Dedifferentiated amniotic fluid mesenchymal stem cell (primary cell): Measurements from ENCODE around the gene NRIP1.
"Not testable (repeated sequence)": the region's sequence is repeated elsewhere in the genome, so short reads cannot be mapped to it uniquely, and the experiment has no call there.

Source experiments
- DNase-seq: peaks from one replicate; pipeline ENCODE4 v3.0.0-alpha.2; 2016; ENCODE audit errors: extremely low spot score

The NRIP1 gene

DNA sequence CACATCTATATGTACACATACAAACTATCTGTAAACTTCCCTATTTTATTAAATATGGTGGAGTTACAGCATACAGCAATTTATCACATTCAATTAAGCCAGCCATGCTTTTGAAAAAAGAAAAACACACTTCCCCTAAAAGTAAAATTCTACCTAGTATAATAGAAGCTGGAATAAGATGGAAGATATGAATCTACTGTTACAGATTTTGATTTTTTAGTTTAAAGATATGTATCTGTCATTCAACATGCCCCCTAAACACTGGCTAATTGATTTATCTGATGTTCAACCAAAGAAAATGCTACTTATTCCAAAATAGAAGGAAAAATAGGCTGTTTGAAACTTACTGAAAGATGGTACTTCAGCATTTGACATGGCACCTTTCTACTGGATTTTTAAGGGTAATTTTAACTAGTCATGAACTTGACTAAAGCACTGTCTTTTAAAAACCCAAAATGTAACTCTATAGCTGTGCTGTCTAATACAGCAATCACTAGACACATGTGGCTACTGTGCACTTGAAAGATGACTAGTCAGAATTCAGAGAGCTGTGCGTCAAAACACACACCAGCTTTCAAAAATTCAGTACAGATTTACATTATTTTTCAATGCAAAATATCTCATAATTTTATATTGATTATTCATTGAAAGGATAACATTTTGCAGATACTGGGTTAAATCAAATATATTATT, 25.0 kb downstream of the NRIP1 start:
- DNase-seq = no peak

GRCh38 chr21:15037900-15038293, 26.9 kb downstream of the NRIP1 start:
- no peak for DNase-seq

DNA sequence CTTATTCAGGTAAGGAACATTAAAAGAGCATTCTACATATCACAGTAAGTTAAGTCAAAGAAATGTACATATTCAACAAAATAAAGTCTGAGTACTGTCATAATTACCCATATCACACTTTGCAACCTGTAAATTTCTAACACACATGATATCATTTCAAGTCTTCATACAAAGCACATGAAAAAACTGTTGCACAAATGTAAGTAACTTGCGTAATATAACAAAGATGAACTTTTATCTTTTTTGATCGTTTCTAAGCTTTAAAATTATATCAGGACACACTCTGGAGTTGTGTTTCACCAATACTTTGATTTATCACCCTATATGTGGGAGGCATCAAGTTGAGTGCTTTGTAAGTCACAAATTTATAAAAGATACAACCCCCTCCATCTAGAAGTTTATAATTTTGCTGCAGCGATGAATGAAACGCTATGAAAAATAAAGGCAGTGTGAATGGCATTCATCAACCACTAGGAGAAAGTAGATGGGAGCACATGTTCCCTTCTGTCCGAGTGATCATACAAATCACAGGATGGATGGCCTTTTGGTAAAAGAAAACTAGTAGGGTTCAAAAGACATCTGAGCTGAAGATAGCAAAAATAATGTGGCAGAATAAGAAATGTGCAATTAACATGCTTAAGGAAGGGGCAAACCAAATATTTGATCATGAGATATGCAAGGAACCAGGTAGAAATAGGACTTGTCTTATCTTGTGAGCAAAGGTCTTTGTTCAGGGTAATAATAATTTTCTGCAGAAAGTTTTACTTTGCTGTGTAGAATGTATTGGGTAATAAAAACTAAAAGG, 27.5 kb downstream of the NRIP1 start:
- DNase-seq = no peak

GRCh38 chr21:15036189-15036588, 28.6 kb downstream of the NRIP1 start:
- DNase-seq = no peak

GRCh38 chr21:15034126-15034853, 30.5 kb downstream of the NRIP1 start:
- peak; percentile 39 for DNase-seq

- DNase-seq = no peak
Measured at GRCh38 chr21:15031790-15032357, 32.9 kb downstream of the NRIP1 start.

DNA sequence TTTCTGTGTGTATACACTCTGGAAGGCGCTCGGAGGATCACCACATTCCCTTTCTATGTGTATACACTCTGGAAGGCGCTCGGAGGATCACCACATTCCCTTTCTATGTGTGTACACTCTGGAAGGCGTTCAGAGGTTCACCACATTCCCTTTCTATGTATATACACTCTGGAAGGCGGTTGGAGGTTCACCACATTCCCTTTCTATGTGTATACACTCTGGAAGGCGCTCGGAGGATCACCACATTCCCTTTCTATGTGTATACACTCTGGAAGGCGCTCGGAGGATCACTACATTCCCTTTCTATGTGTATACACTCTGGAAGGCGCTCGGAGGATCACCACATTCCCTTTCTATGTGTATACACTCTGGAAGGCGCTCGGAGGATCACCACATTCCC, 33.4 kb downstream of the NRIP1 start:
- not testable (repeated sequence) for DNase-seq

GRCh38 chr21:15030861-15031260, 33.9 kb downstream of the NRIP1 start:
- DNase-seq = not testable (repeated sequence)

DNA sequence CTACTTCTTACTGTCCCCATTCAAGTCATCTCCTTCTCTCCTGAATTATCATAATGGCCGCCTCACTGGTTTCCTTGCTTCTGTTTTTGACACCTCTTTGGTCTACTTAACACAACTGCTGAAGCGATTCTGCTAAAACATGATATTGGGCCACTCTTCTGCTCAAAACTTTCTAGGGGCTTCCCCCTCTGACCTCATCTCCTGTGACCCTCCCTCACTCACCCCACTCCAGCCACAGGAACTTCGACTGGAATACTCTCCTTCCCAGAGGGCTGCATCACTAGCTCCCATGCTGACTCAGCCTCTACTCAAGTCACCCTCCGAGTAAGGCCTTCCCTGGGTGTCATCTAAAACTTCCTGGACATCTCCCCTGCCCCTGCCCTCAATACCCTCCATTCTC, 35.7 kb downstream of the NRIP1 start:
- no peak for DNase-seq

- DNase-seq = no peak
Measured at GRCh38 chr21:15028186-15028585, 36.6 kb downstream of the NRIP1 start.

GRCh38 chr21:15027056-15027455, 37.7 kb downstream of the NRIP1 start:
- no peak for DNase-seq

GRCh38 chr21:15026370-15026769, 38.4 kb downstream of the NRIP1 start:
- no peak for DNase-seq

DNA sequence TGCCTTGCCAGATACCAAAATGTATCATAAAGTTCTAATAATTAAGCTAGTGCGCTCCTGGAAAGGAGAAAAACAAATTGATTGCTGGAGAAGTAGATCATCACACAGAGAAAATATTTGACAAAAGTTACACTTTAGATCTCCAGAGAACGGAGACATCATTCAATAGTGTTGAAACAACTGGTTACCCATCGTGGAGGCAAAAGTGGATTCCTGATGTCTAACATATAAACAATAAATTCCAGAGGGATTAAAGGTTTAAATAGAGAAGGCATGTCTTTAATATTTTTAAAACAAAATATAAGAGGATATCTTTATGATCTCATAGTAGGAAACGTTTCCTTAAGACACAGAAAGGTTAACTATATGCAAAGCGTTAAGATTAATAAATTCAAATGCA, 41.0 kb downstream of the NRIP1 start:
- peak; percentile 51 for DNase-seq

GRCh38 chr21:15022608-15023261, 42.1 kb downstream of the NRIP1 start:
- no peak for DNase-seq

GRCh38 chr21:15020797-15021196, 44.0 kb downstream of the NRIP1 start:
- DNase-seq = no peak

DNA sequence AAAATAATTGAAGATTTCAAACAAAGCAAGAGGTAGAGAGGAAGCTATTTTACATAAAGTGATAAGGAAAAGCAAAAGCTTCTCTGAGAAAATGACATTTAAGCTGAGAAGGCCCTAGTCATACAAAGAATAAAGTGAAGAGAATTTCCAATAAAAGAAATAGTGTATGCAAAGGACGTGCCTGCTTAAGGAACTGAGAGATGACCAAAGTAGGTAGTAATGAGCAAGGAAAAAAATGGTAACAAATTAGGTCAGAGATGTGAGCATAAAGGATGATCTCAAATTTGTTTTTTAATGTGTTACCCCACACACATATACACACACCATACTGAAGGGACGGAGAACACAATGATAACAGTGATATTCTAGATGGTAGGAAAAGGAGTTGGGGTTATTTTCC, 46.4 kb downstream of the NRIP1 start:
- no peak for DNase-seq

- DNase-seq = peak; percentile 64
Measured at GRCh38 chr21:15015622-15016471, 49.0 kb downstream of the NRIP1 start.

GRCh38 chr21:15014221-15014620, 50.6 kb downstream of the NRIP1 start:
- DNase-seq = no peak

DNA sequence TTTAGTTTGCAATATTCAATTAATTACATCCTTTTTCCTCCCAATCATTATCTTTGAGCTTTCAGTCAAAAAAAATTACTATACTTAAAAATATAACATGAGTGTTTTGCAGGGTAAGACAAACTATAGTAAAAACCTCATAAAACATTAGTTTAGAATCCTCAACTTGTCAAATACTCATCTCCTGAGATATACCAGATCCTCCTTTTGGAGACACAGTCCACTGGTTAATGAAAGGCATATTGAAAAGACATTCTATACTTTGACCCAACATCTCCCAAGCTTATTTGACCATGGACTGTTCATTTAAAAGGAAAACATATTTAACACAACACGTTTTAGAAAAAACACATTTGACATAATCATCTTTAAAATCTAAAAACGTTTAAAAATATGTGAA, 52.8 kb downstream of the NRIP1 start:
- no peak for DNase-seq

GRCh38 chr21:15010645-15011044, 54.2 kb downstream of the NRIP1 start:
- no peak for DNase-seq

DNA sequence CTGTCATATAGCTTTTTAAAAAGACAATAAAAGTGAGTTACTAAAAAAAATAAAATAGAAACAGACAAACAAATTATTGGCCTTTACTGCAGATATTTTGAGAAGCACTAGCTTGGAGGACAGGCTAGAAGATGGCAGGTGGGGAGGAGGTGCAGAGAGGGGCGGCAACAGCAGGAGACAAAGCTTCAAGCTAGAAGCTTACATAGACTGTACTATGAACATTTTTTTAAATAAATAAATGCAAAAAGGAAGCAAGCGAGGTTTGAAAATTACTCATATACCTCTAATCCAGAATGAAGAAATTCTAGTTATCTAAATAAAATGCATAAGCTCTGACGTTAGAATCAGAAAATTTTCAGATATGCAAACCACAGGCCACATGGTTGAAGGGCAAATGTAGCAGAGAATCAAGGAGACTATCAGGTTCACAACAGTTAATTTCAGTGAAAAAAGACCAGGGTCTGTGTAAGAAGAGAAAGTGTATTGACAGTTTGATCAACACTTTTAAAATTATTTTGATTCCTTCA, 54.9 kb downstream of the NRIP1 start:
- DNase-seq = peak; percentile 67
